ENCODE data around the gene TSC22D3.

DNA sequence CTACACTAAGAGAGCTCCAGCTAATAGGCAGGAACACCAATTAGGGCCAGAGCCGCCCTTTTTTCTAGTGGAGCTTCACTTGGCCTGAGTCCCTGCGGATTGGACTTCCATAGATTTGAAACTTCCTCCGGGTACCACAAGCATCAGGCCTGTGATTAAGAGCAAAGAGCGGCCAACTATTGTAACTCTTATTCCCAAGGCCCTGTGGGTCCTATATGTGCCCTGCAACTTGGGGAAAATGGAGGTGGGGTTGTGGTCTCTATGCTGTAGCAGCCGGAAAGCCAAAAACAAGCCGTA is 1.9 kb upstream of the TSC22D3 start, which contains the start of gene NCBP2L:
- TF ChIP-seq, protein P1, sequence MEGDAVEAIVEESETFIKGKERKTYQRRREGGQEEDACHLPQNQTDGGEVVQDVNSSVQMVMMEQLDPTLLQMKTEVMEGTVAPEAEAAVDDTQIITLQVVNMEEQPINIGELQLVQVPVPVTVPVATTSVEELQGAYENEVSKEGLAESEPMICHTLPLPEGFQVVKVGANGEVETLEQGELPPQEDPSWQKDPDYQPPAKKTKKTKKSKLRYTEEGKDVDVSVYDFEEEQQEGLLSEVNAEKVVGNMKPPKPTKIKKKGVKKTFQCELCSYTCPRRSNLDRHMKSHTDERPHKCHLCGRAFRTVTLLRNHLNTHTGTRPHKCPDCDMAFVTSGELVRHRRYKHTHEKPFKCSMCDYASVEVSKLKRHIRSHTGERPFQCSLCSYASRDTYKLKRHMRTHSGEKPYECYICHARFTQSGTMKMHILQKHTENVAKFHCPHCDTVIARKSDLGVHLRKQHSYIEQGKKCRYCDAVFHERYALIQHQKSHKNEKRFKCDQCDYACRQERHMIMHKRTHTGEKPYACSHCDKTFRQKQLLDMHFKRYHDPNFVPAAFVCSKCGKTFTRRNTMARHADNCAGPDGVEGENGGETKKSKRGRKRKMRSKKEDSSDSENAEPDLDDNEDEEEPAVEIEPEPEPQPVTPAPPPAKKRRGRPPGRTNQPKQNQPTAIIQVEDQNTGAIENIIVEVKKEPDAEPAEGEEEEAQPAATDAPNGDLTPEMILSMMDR (IDR thresholded peaks at IDR 0.05; ENCODE audit: insufficient read depth, low read length, poor library complexity, severe bottlenecking): no peak
- TF ChIP-seq EZH2phosphoT487 (conservative IDR thresholded peaks at IDR 0.05; ENCODE audit: low read length): no peak

All from SU-DHL-6 (cell line).